Activated B cell treated with CpG ODN at 0.5 μM for 24 hours (primary cell): ENCODE data around the gene PRKCZ. TPM values are rescaled to one million over a fixed set of nuclear protein-coding genes. Genes with fewer than 3 reads are reported as not detected.
A peak's percentile ranks its signal among the peaks of the same experiment; 100 is the strongest.

ENCODE experiments used
- ATAC-seq: fragments of 200-7000 bp; cut with Tn5 transposase; one replicate; pipeline ENCODE4 v1.10.0; 2021; ENCODE audit warnings: low read depth, mild to moderate bottlenecking, moderate library complexity
- CTCF ChIA-PET: fragments of 350-600 bp; sonication (Branson Sonifier 250); formaldehyde crosslinking; loops from one replicate; lab custom pipeline; 2021; ENCODE audit warnings: antibody characterized with exemption; lab: Charles Lee
- POLR2A ChIA-PET: fragments of 350-600 bp; sonication (Branson Sonifier 250); formaldehyde crosslinking; loops from one replicate; lab custom pipeline; 2021; ENCODE audit warnings: antibody characterized with exemption; lab: Charles Lee
- DNase-seq: peaks from one replicate; pipeline ENCODE4 v3.0.0; 2022
- H3K27ac Mint-ChIP-seq: one replicate; pipeline ENCODE4 v1.8.0; 2020; ENCODE audit warnings: mixed read lengths
- H3K27me3 Mint-ChIP-seq: one replicate; pipeline ENCODE4 v1.8.0; 2021; ENCODE audit warnings: mixed read lengths
- H3K36me3 Mint-ChIP-seq: one replicate; pipeline ENCODE4 v1.8.0; 2021; ENCODE audit warnings: low read depth, mixed read lengths
- H3K4me1 Mint-ChIP-seq: one replicate; pipeline ENCODE4 v1.8.0; 2021; ENCODE audit warnings: mixed read lengths
- H3K4me3 Mint-ChIP-seq: one replicate; pipeline ENCODE4 v1.8.0; 2020; ENCODE audit warnings: mild to moderate bottlenecking, mixed read lengths
- H3K9me3 Mint-ChIP-seq: one replicate; pipeline ENCODE4 v1.8.0; 2020; ENCODE audit warnings: mixed read lengths
- intact Hi-C: fragments of 100-400 bp; cut with micrococcal nuclease; formaldehyde crosslinking; loops from one replicate; pipeline ENCODE4 v1.15.1; 2024
- total RNA-seq: library from RNA; stranded (reverse); gene quantifications from 2 replicates; pipeline ENCODE4 v1.2.3, GENCODE V29; 2022
- TF ChIP-seq, protein P1 (sequence below): fragments of 200-600 bp; IDR thresholded peaks from one replicate; pipeline ENCODE4 v1.8.0; 2022; ENCODE audit warnings: antibody characterized with exemption, mild to moderate bottlenecking

The PRKCZ gene
- total RNA-seq: 20.5 and 28.5 TPM in 2 replicates

DNA sequence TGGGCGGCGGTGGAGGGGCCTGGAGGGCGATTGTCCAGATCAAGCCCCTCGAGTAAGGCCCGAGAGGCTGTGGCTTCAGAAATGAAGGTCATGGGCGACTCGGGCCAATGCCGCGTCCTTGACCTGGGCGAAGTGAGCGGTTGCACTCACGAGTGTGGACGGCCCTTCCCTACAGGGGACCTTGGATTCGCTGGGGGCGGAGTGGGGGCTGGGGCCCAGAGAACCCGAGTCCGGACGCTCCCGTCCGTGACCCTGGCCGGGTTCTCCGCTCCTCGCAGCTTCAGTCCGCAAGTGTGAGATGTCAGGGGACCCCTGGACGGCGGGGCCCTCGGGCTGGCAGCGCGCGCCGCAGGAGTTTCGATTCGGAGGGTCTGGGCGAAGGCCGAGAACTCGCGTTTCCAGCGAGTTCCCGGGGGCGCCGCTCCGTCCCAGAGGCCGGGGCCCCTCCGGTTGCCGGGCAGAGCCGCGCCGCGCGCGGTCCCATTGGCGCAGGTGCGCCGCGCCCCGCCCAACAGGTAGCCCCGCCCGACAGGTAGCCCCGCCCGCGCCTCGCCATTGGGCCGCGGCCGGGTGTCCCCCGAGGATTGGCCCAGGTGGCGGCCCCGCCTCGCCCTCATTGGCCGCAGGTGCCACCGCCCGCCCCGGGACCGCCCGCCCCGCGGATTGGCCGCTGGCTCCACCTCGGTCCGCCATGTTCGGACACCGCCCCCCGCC is at the start of gene PRKCZ:
Gene PRKCZ, plus strand, starts transcription at position 694 of the 714 bp plus-strand sequence. CDS start 220 bp downstream, outside the sequence.
- POLR2A ChIA-PET: interaction anchor here (0.5 to 0.8 kb wide), 2 partner anchors 69 to 265 kb away, joined by 3 read pairs; no protein-coding TSS in a partner anchor
- Mint-ChIP-seq H3K9me3 (no peaks in the 10 kb centered on the region), H3K36me3 (no peaks in the 10 kb centered on the region), H3K4me3 (peak within 1 kb of the TSS; percentile 81), H3K4me1 (peaks cover 31% of the 10 kb centered on the region), H3K27ac (peak within 1 kb of the TSS; percentile 68), H3K27me3 (peaks cover 8% of the 10 kb centered on the region)
- peak; percentile 96 for ATAC-seq
- CTCF ChIA-PET: no interaction called here
- TF ChIP-seq, protein P1, sequence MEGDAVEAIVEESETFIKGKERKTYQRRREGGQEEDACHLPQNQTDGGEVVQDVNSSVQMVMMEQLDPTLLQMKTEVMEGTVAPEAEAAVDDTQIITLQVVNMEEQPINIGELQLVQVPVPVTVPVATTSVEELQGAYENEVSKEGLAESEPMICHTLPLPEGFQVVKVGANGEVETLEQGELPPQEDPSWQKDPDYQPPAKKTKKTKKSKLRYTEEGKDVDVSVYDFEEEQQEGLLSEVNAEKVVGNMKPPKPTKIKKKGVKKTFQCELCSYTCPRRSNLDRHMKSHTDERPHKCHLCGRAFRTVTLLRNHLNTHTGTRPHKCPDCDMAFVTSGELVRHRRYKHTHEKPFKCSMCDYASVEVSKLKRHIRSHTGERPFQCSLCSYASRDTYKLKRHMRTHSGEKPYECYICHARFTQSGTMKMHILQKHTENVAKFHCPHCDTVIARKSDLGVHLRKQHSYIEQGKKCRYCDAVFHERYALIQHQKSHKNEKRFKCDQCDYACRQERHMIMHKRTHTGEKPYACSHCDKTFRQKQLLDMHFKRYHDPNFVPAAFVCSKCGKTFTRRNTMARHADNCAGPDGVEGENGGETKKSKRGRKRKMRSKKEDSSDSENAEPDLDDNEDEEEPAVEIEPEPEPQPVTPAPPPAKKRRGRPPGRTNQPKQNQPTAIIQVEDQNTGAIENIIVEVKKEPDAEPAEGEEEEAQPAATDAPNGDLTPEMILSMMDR: no peak
- intact Hi-C loops: loop anchor here (1.0 to 5.0 kb wide), 6 partner anchors 62 to 435 kb away; partner anchors contain the start of genes MIB2, MORN1, NADK and RER1
- peak; percentile 95 for DNase-seq

DNA sequence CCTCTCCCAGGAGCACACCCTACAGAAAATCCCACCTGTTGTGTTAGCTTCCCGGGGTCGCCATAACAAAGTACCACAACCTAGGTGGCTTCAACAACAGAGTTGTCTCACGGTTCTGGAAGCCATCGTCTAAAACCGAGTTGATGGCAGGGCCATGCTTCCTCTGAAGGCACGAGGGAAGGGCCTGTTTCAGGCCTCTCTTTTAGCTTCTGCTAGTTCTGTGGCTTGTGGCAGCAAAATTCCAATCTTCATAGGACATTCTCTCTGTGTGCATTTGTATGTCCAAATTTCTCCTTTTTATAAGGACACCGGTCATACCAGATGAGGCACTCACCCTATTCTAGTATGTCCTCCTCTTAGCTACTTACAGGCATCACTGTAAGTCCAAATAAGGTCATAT is 49.8 kb upstream of the PRKCZ start:
- Mint-ChIP-seq H3K9me3 (no peaks in the 10 kb centered on the region), H3K27ac (no peak overlapping the region), H3K27me3 (peaks cover 43% of the 10 kb centered on the region), H3K36me3 (no peaks in the 10 kb centered on the region), H3K4me1 (peaks cover 2% of the 10 kb centered on the region), H3K4me3 (no peak overlapping the region)
- TF ChIP-seq, protein P1: no peak
- ChIA-PET POLR2A (no interaction called here), CTCF (no interaction called here)
- intact Hi-C loops: no loop called here
- no peak for DNase-seq
- no peak for ATAC-seq

DNA sequence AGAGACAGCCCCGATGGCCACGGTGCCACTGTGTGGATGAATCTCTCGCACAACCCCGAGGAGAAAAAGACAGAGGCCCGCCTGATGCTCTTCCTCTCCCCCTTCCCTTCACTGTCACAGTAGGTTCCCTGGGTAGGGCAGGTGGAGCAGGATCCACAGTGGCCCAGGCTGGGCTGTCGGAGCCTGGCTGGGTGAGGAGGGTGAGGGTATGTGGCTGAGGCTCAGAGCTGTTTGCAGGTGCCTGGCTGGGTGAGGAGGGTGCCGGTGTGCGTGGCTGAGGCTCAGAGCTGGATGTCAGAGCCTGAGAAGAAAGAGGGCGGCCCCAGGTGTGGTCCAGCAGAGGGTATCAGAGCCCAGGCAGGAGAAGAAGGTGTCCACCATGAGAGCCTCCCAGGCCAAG is 49.4 kb upstream of the PRKCZ start:
- Mint-ChIP-seq H3K4me3 (no peak overlapping the region), H3K27me3 (peaks cover 45% of the 10 kb centered on the region), H3K4me1 (peaks cover 2% of the 10 kb centered on the region), H3K27ac (no peak overlapping the region), H3K36me3 (no peaks in the 10 kb centered on the region), H3K9me3 (no peaks in the 10 kb centered on the region)
- ATAC-seq: no peak
- ChIA-PET CTCF (no interaction called here), POLR2A (no interaction called here)
- DNase-seq: no peak
- intact Hi-C loops: no loop called here
- TF ChIP-seq, protein P1: no peak

- intact Hi-C loops: no loop called here
- Mint-ChIP-seq H3K4me3 (no peak overlapping the region), H3K9me3 (no peaks in the 10 kb centered on the region), H3K27me3 (peaks cover 44% of the 10 kb centered on the region), H3K27ac (no peak overlapping the region), H3K36me3 (no peaks in the 10 kb centered on the region), H3K4me1 (no peaks in the 10 kb centered on the region)
- ATAC-seq: no peak
- ChIA-PET CTCF (no interaction called here), POLR2A (no interaction called here)
- DNase-seq: no peak
- TF ChIP-seq, protein P1: no peak
These were observed 48.3 kb upstream of the PRKCZ start for GRCh38 chr1:2001773-2002411.

- ChIA-PET CTCF (no interaction called here), POLR2A (no interaction called here)
- Mint-ChIP-seq H3K4me1 (no peaks in the 10 kb centered on the region), H3K9me3 (no peaks in the 10 kb centered on the region), H3K27me3 (peaks cover 39% of the 10 kb centered on the region), H3K4me3 (no peak within 1 kb of the TSS), H3K27ac (no peak within 1 kb of the TSS), H3K36me3 (no peaks in the 10 kb centered on the region)
- intact Hi-C loops: no loop called here
- TF ChIP-seq, protein P1: no peak
- DNase-seq (no peak), ATAC-seq (no peak)
These were observed 46.6 kb upstream of the PRKCZ start, which contains the start of gene CFAP74 for GRCh38 chr1:2003541-2004131. Gene CFAP74, minus strand, starts transcription at chr1:2003786. Its CDS starts 12,830 bp downstream, at chr1:1990956.
